Cardiac muscle cell (in vitro differentiated cells and primary cell): Measurements from ENCODE around the gene DHRS9. TPM values are rescaled to one million over a fixed set of nuclear protein-coding genes. Genes with fewer than 3 reads are reported as not detected.
"Not testable (repeated sequence)": the region's sequence is repeated elsewhere in the genome, so short reads cannot be mapped to it uniquely, and the experiment has no call there.

Source experiments
- DNase-seq, 2 donors: peaks; one replicate each; pipeline versions ENCODE4 v3.0.0 to v3.0.0-alpha.2; 2010 to 2017; ENCODE audit warnings: low read depth in 1 of 2, low spot score in 1 of 2
- H3K27ac ChIP-seq: fragments of 200-600 bp; sonication (generic); 2 replicates; pipeline ENCODE4 v1.5.1; 2016
- H3K27me3 ChIP-seq: fragments of 200-600 bp; sonication (generic); 2 replicates; pipeline ENCODE4 v1.6.0; 2016; ENCODE audit warnings: control low read depth
- H3K36me3 ChIP-seq: fragments of 200-600 bp; sonication (generic); 2 replicates; pipeline ENCODE4 v1.5.1; 2016; ENCODE audit warnings: control low read depth
- H3K4me1 ChIP-seq: fragments of 200-600 bp; sonication (generic); 2 replicates; pipeline ENCODE4 v1.8.1; 2017; ENCODE audit warnings: low read depth, mild to moderate bottlenecking, mixed run types
- H3K4me3 ChIP-seq: fragments of 200-600 bp; sonication (generic); 2 replicates; pipeline ENCODE4 v1.5.1; 2016; ENCODE audit warnings: mild to moderate bottlenecking
- H3K9me3 ChIP-seq: fragments of 200-600 bp; sonication (generic); 2 replicates; pipeline ENCODE4 v1.5.1; 2017; ENCODE audit warnings: low read depth, mild to moderate bottlenecking, control low read depth
- polyA plus RNA-seq: library from polyadenylated mRNA; unstranded; fragments of >200 nt; fragmentation: Nextera tagmentation; extraction: Ambion mirVana; gene quantifications from 2 replicates; pipeline ENCODE4 v1.2.1, GENCODE V29; 2016
- total RNA-seq: library from RNA; depleted of rRNA; stranded (reverse); fragments of >200 nt; gene quantifications from 2 replicates; pipeline ENCODE4 v1.2.3, GENCODE V29; 2016
- TF ChIP-seq, protein P1 (sequence below): IDR thresholded peaks from 2 replicates; pipeline ENCODE4 v1.5.1; 2012; ENCODE audit warnings: low read depth, mild to moderate bottlenecking, low read length

Gene DHRS9
- total and polyA plus RNA-seq, 2 experiments from 2014 or later: 1.4 TPM; not detected in 1

GRCh38 chr2:169049142-169049541 is 20.2 kb upstream of the DHRS9 start:
- no peak overlapping the region for H3K4me3 ChIP-seq
- no peaks in the 10 kb centered on the region for H3K27me3 ChIP-seq
- no peaks in the 10 kb centered on the region for H3K9me3 ChIP-seq
- H3K36me3 ChIP-seq: no peaks in the 10 kb centered on the region
- DNase-seq: no peak
- no peaks in the 10 kb centered on the region for H3K4me1 ChIP-seq
- H3K27ac ChIP-seq: no peak overlapping the region
- TF ChIP-seq, protein P1, sequence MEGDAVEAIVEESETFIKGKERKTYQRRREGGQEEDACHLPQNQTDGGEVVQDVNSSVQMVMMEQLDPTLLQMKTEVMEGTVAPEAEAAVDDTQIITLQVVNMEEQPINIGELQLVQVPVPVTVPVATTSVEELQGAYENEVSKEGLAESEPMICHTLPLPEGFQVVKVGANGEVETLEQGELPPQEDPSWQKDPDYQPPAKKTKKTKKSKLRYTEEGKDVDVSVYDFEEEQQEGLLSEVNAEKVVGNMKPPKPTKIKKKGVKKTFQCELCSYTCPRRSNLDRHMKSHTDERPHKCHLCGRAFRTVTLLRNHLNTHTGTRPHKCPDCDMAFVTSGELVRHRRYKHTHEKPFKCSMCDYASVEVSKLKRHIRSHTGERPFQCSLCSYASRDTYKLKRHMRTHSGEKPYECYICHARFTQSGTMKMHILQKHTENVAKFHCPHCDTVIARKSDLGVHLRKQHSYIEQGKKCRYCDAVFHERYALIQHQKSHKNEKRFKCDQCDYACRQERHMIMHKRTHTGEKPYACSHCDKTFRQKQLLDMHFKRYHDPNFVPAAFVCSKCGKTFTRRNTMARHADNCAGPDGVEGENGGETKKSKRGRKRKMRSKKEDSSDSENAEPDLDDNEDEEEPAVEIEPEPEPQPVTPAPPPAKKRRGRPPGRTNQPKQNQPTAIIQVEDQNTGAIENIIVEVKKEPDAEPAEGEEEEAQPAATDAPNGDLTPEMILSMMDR: no peak

- no peak overlapping the region for H3K4me3 ChIP-seq
- H3K27me3 ChIP-seq: no peaks in the 10 kb centered on the region
- DNase-seq: no peak
- H3K27ac ChIP-seq: no peak overlapping the region
- H3K4me1 ChIP-seq: no peaks in the 10 kb centered on the region
- no peaks in the 10 kb centered on the region for H3K9me3 ChIP-seq
- no peaks in the 10 kb centered on the region for H3K36me3 ChIP-seq
- TF ChIP-seq, protein P1: no peak
Observed at GRCh38 chr2:169050476-169051240, 18.7 kb upstream of the DHRS9 start.

DNA sequence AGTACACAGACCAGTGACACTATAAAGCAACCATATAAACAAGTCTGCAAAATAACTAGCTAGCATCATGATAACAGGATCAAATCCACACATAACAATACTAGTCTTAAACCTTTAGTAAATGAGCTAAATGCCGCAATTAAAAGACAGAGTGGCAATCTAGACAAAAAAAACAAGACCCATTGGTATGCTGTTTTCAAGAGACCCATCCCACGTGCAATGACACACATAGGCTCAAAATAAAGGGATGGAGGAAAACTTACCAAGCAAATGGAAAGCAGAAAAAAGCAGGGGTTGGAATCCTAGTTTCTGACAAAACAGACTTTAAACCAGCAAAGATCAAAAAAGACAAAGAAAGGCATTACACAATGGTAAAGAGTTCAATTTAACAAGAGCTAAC is 14.8 kb upstream of the DHRS9 start:
- not testable (repeated sequence) for H3K9me3 ChIP-seq

GRCh38 chr2:169064199-169064598 is 5.2 kb upstream of the DHRS9 start:
- DNase-seq: not testable (repeated sequence)

More for the DNA sequence above, 14.8 kb upstream of the DHRS9 start:
- H3K36me3 ChIP-seq, H3K4me3 ChIP-seq, DNase-seq, H3K4me1 ChIP-seq, H3K27ac ChIP-seq, H3K27me3 ChIP-seq: not testable (repeated sequence)

DNA sequence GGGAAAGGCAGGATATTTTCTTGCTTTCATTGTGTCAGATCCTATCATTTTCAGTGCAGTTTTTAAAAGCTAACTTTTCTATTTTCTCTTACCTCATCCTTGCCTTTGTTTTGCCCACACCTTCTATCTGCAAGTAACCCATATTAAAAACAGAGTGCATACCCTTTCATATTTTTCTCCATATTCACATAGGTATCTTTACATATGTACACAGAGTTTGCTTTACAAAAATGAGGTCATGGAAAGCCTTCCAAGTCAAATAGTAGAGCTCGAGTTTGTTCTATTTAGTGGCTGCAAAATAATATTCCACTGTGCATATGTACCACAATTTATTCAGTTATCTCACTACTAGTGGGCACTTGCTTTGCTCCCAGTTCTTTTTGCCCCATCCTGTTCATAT is 3.9 kb upstream of the DHRS9 start:
- no peaks in the 10 kb centered on the region for H3K36me3 ChIP-seq
- no peaks in the 10 kb centered on the region for H3K27me3 ChIP-seq
- H3K4me1 ChIP-seq: no peaks in the 10 kb centered on the region
- TF ChIP-seq, protein P1: no peak
- H3K27ac ChIP-seq: no peak overlapping the region
- H3K9me3 ChIP-seq: no peaks in the 10 kb centered on the region
- no peak for DNase-seq
- H3K4me3 ChIP-seq: no peak overlapping the region

More at GRCh38 chr2:169064199-169064598, 5.2 kb upstream of the DHRS9 start:
- not testable (repeated sequence) for H3K9me3 ChIP-seq, H3K27me3 ChIP-seq, H3K4me3 ChIP-seq, H3K4me1 ChIP-seq, H3K27ac ChIP-seq, H3K36me3 ChIP-seq

DNA sequence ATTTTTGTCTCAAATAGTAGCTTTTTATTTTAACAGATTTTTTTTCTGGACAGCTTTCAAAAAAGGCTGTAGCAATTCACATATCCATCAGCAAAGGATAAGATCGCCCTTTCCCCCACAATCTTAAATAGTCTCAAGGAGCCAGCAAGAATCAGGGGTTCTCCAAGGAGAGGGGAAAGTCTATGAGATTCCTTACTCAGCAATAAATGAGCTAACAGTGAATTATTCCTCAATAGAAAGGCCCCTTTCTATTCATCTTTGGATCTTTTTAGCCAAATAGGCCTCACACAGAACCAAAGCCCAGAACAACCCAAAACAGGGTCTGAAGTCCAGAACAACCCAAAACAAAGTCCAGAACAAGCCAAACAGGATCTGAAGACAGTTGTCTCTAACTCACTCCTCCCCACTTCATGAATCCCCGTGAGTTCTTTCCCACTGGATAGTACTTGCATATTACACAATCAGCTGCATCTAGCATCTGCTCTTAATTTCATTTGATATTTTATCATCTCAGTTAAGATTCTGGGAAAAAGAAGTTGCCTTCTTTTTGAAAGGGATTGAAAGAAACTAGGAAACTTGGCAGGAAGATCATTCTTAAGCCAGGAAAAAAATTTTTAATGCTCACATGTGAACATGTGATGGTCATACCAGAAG is 3.4 kb upstream of the DHRS9 start:
- TF ChIP-seq, protein P1: no peak
- DNase-seq: no peak
- no peaks in the 10 kb centered on the region for H3K36me3 ChIP-seq
- H3K27ac ChIP-seq: no peak overlapping the region
- H3K4me1 ChIP-seq: no peaks in the 10 kb centered on the region
- H3K4me3 ChIP-seq: no peak overlapping the region
- H3K27me3 ChIP-seq: no peaks in the 10 kb centered on the region
- no peaks in the 10 kb centered on the region for H3K9me3 ChIP-seq
